Sigmoid colon (tissue), 6 donors: Measurements from ENCODE around the gene LOC128125822.

Experiments used
- DNase-seq: peaks from one replicate; pipeline ENCODE4 v3.0.0-alpha.2; 2019
- H3K27ac ChIP-seq, 4 donors: fragments of 200-600 bp; sonication (generic); one replicate each; pipeline ENCODE4 v1.5.1; 2016 to 2019; ENCODE audit warnings: mild to moderate bottlenecking in 1 of 4
- H3K27me3 ChIP-seq, 3 donors: fragments of 200-600 bp; sonication (generic); one replicate each; pipeline ENCODE4 v1.5.1; 2019; ENCODE audit warnings: mild to moderate bottlenecking in 1 of 3
- H3K36me3 ChIP-seq, 4 donors: fragments of 200-600 bp; sonication (generic); one replicate each; pipeline ENCODE4 v1.5.1; 2016 to 2019
- H3K4me1 ChIP-seq, 4 donors: fragments of 200-600 bp; sonication (generic); one replicate each; pipeline ENCODE4 v1.5.1; 2017 to 2019
- H3K4me3 ChIP-seq, 4 donors: fragments of 200-600 bp; sonication (generic); one replicate each; pipeline ENCODE4 v1.5.1; 2017 to 2019; ENCODE audit warnings: mild to moderate bottlenecking in 2 of 4, moderate library complexity in 1 of 4
- H3K9me3 ChIP-seq, 4 donors: fragments of 200-600 bp in 3 of 4; sonication (generic) in 3 of 4; one replicate each; pipeline versions ENCODE4 v1.5.1 to v1.6.1; 2013 to 2019
- EP300 ChIP-seq, 4 donors: sonication (generic); formaldehyde crosslinking; IDR thresholded peaks; one replicate each; pipeline ENCODE4 v1.6.1; 2017; ENCODE audit warnings: antibody characterized with exemption in 4 of 4
- POLR2A ChIP-seq, 2 donors: fragments of 450-650 bp; IDR thresholded peaks; one replicate each; pipeline ENCODE4 v1.6.1; 2016; ENCODE audit warnings: antibody characterized with exemption in 2 of 2, mild to moderate bottlenecking in 2 of 2, moderate library complexity in 2 of 2
- POLR2AphosphoS5 ChIP-seq, 4 donors: sonication (generic); formaldehyde crosslinking; IDR thresholded peaks; one replicate each; pipeline ENCODE4 v1.6.1; 2017; ENCODE audit warnings: antibody characterized with exemption in 4 of 4
- WGBS, 2 donors: extraction: QIAGEN DNeasy Blood & Tissue Kit; methylation state at CpG; one replicate each; pipeline ENCODE4 v1.1.7; 2013; 5-methylcytosine and 5-hydroxymethylcytosine counted together
- intact Hi-C: fragments of 100-400 bp; cut with DNase I; formaldehyde crosslinking; loops from one replicate; pipeline ENCODE4 v1.15.1; 2023
- TF ChIP-seq, protein P1 (sequence below), 4 experiments: fragments of 450-650 bp in 3 of 4; fragments of 200-600 bp in 1 of 4; IDR thresholded peaks; one replicate each; pipeline ENCODE4 v1.5.1; 2016 to 2019; ENCODE audit warnings: antibody characterized with exemption in 4 of 4, mild to moderate bottlenecking in 3 of 4, moderate library complexity in 2 of 4
- donor health status: healthy with polysubstance abuse.
- donor health status: healthy.

LOC128125822 gene

DNA sequence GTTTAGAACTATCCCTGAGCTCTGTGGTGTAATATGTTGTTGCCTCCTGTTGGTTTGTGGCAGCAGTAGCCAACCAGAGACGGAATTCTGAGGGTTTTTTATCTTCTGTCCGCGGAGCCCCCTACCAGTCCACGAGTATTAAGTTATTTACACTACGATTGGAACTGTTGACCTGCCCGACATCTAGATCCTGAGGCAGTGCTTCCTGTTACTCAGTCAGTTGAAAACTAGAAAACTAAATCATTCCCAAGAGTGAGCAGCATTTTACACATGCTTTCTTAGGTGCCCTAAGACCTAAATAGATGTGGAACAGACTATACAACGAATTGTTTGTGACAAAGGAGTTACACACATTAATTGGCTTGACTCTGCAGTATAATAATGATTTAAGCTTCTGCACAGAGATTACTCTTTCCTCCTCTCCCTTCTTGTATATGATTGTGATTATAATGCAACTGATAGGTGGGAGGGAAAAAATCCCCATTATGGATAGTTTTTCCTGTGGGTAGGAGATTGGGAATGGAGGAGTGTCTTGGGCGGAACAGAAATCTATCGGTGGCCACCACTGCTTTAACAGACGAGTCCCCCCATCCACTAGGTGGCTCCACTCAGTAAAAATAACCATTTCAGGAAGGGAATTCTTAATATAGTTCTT is 1.7 kb downstream of the LOC128125822 start:
- intact Hi-C loops: loop anchor here (2.0 kb wide), 4 partner anchors 61 to 221 kb away; partner anchors contain the start of gene PHF3
- DNase-seq: no peak
- WGBS, 2 donors: 9 to 15% methylated on average over 10 of the region's 10 CpGs

DNA sequence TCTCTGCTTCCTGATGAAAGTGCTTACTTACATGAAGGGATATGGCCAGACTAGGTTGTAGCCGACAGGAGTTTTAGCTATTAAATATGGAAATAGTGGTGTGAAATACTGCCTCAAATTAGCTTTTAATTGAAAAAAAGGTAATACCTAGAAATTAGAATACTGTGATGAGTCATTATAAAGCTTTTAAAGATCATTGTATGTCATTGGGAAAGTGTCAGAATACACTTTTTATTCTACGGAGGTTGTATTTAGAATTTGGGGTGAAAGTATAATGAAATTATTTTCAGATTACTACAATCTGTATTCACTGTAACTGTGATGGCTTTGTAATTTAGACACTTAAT is 2.2 kb downstream of the LOC128125822 start:
- peak overlapping the region; percentile 97 to 100 (median 100) for H3K27ac ChIP-seq
- intact Hi-C loops: no loop called here

More for the DNA sequence above, 1.7 kb downstream of the LOC128125822 start:
- Histone ChIP-seq H3K9me3 (no peaks in the 10 kb centered on the region), H3K27me3 (no peaks in the 10 kb centered on the region), H3K27ac (peak overlapping the region; percentile 97 to 100 (median 100)), H3K4me1 (peaks cover 0 to 40% (median 21%) of the 10 kb centered on the region in 4 donors), H3K4me3 (peak overlapping the region; percentile 81 to 100 (median 95)), H3K36me3 (peaks cover 6 to 27% (median 16%) of the 10 kb centered on the region in 4 donors)
- TF ChIP-seq, protein P1, sequence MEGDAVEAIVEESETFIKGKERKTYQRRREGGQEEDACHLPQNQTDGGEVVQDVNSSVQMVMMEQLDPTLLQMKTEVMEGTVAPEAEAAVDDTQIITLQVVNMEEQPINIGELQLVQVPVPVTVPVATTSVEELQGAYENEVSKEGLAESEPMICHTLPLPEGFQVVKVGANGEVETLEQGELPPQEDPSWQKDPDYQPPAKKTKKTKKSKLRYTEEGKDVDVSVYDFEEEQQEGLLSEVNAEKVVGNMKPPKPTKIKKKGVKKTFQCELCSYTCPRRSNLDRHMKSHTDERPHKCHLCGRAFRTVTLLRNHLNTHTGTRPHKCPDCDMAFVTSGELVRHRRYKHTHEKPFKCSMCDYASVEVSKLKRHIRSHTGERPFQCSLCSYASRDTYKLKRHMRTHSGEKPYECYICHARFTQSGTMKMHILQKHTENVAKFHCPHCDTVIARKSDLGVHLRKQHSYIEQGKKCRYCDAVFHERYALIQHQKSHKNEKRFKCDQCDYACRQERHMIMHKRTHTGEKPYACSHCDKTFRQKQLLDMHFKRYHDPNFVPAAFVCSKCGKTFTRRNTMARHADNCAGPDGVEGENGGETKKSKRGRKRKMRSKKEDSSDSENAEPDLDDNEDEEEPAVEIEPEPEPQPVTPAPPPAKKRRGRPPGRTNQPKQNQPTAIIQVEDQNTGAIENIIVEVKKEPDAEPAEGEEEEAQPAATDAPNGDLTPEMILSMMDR (IDR thresholded peaks at IDR 0.05): peak in 3 of 4 experiments; percentile 30 to 33 (median 31)
- TF ChIP-seq EP300 (IDR thresholded peaks at IDR 0.05) (no peak), POLR2AphosphoS5 (IDR thresholded peaks at IDR 0.05) (peak in 1 of 4 donors; percentile 1), POLR2A (IDR thresholded peaks at IDR 0.05) (no peak)

DNA sequence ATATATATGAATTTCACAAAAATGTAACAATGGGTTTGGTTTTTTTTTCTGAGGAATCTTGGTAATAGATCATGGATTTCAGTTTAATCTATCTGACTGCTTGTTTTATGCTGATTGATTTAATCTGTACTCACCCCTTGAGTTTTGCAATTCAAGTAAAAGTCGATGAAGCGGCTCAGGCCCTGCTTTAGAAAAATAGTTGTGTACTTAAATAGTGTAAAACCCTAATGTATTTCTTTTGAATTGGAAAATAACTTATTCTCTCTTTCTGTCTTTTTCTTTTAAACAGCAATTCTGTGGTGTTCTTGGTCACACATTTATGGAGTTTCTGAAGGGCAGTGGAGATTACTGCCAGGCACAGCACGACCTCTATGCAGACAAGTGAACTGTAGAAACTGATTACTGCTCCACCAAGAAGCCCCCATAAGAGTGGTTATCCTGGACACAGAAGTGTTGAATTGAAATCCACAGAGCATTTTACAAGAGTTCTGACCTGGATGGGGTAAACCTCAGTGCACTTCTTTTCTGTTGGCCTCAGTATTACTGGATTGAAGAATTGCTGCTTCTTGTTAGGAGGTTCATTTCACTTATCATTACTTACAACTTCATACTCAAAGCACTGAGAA is 4.0 kb downstream of the LOC128125822 start:
- Histone ChIP-seq H3K4me3 (no peak overlapping the region), H3K27ac (no peak overlapping the region), H3K27me3 (no peaks in the 10 kb centered on the region), H3K4me1 (peaks cover 0 to 39% (median 20%) of the 10 kb centered on the region in 4 donors), H3K36me3 (peaks cover 15 to 49% (median 32%) of the 10 kb centered on the region in 4 donors), H3K9me3 (no peaks in the 10 kb centered on the region)
- 81 to 90% methylated on average over 3 of the region's 3 CpGs for WGBS, 2 donors
- intact Hi-C loops: no loop called here
- no peak for DNase-seq
- TF ChIP-seq POLR2A (IDR thresholded peaks at IDR 0.05) (no peak), EP300 (IDR thresholded peaks at IDR 0.05) (no peak), POLR2AphosphoS5 (IDR thresholded peaks at IDR 0.05) (no peak)
- TF ChIP-seq, protein P1 (IDR thresholded peaks at IDR 0.05): no peak

More for the DNA sequence above, 2.2 kb downstream of the LOC128125822 start:
- Histone ChIP-seq H3K36me3 (peaks cover 6 to 32% (median 20%) of the 10 kb centered on the region in 4 donors), H3K4me1 (peaks cover 0 to 40% (median 21%) of the 10 kb centered on the region in 4 donors), H3K4me3 (peak overlapping the region in 3 of 4 donors; percentile 94 to 100 (median 96)), H3K27me3 (no peaks in the 10 kb centered on the region), H3K9me3 (no peaks in the 10 kb centered on the region)
- no peak for DNase-seq
- TF ChIP-seq, protein P1 (IDR thresholded peaks at IDR 0.05): no peak
- TF ChIP-seq POLR2AphosphoS5 (IDR thresholded peaks at IDR 0.05) (no peak), EP300 (IDR thresholded peaks at IDR 0.05) (no peak), POLR2A (IDR thresholded peaks at IDR 0.05) (no peak)
- 58 to 76% methylated on average over 2 of the region's 2 CpGs for WGBS, 2 donors

DNA sequence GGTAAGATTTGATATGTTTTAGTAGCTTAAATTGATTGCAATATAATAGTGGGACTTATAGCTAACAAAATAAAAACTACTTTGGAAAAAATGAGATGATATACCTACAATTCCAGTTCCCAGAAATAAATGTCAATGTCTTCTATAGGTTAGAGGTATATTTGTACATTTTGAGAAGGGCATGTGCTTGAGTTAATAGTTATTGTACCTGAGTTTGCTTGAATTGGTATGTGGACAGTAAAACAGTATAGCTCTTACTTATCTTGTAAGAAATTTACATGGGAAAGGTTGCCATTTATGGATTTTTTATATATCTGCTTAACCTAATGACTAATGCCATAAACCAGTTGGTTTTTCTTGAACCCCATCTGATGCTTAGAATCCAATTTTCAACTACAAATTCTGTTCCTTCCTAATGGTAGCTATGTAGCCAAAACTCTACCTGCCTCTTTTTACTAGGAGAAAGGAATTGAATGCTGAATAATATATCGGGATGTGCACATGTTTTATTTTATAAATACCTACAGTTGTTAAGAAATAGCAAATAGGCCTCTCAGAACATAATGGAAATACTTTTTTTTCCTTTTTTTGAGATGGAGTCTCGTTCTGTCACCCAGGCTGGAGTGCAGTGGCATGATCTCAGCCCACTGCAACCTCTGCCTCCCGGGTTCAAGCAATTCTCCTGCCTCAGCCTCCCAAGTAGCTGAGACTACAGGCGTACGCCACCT is 4.9 kb downstream of the LOC128125822 start:
- Histone ChIP-seq H3K4me3 (no peak overlapping the region), H3K27me3 (no peaks in the 10 kb centered on the region), H3K4me1 (peaks cover 0 to 31% (median 17%) of the 10 kb centered on the region in 4 donors), H3K9me3 (no peaks in the 10 kb centered on the region), H3K27ac (no peak overlapping the region), H3K36me3 (peaks cover 15 to 58% (median 32%) of the 10 kb centered on the region in 4 donors)
- no peak for DNase-seq
- 93 to 96% methylated on average over 5 of the region's 5 CpGs for WGBS, 2 donors
- TF ChIP-seq, protein P1 (IDR thresholded peaks at IDR 0.05): no peak
- TF ChIP-seq EP300 (IDR thresholded peaks at IDR 0.05) (no peak), POLR2A (IDR thresholded peaks at IDR 0.05) (no peak), POLR2AphosphoS5 (IDR thresholded peaks at IDR 0.05) (no peak)
- intact Hi-C loops: no loop called here
